GM23248 (cell line): ENCODE data around the gene SV2B. TPM values are rescaled to one million over a fixed set of nuclear protein-coding genes. Genes with fewer than 3 reads are reported as not detected.

ENCODE experiments used
- DNase-seq: peaks from one replicate; pipeline ENCODE4 v3.0.0-alpha.2; 2015
- H2AFZ ChIP-seq: fragments of 200-600 bp; sonication (generic); 2 replicates; pipeline ENCODE4 v1.6.1; 2016; ENCODE audit warnings: antibody characterized with exemption
- H3F3A ChIP-seq: fragments of 200-600 bp; sonication (generic); 2 replicates; pipeline ENCODE4 v1.6.1; 2016; ENCODE audit warnings: mild to moderate bottlenecking, antibody characterized with exemption, mixed run types; ENCODE audit not compliant: insufficient read depth
- H3K27ac ChIP-seq: fragments of 200-600 bp; sonication (generic); 2 replicates; pipeline ENCODE4 v1.5.1; 2016; ENCODE audit warnings: mild to moderate bottlenecking
- H3K27me3 ChIP-seq: fragments of 200-600 bp; sonication (generic); replicated peaks from 2 replicates; pipeline ENCODE4 v1.6.1; 2016; ENCODE audit warnings: mild to moderate bottlenecking; ENCODE audit not compliant: insufficient read depth
- H3K36me3 ChIP-seq: fragments of 200-600 bp; sonication (generic); 2 replicates; pipeline ENCODE4 v1.6.1; 2016; ENCODE audit warnings: low read depth, mild to moderate bottlenecking
- H3K4me1 ChIP-seq: fragments of 200-600 bp; sonication (generic); 2 replicates; pipeline ENCODE4 v1.6.1; 2016; ENCODE audit warnings: mild to moderate bottlenecking; ENCODE audit not compliant: insufficient read depth
- H3K4me2 ChIP-seq: fragments of 200-600 bp; sonication (generic); one replicate; pipeline ENCODE4 v1.6.1; 2016; ENCODE audit warnings: mild to moderate bottlenecking; ENCODE audit not compliant: unreplicated experiment
- H3K4me3 ChIP-seq: fragments of 200-600 bp; sonication (generic); 2 replicates; pipeline ENCODE4 v1.5.1; 2016; ENCODE audit warnings: mild to moderate bottlenecking
- H3K79me2 ChIP-seq: fragments of 200-600 bp; sonication (generic); 2 replicates; pipeline ENCODE4 v1.6.1; 2016; ENCODE audit warnings: mild to moderate bottlenecking; ENCODE audit not compliant: insufficient read depth
- H3K9ac ChIP-seq: fragments of 200-600 bp; sonication (generic); 2 replicates; pipeline ENCODE4 v1.6.1; 2016; ENCODE audit warnings: mild to moderate bottlenecking
- H3K9me2 ChIP-seq: fragments of 200-600 bp; sonication (generic); 2 replicates; pipeline ENCODE4 v1.6.1; 2016; ENCODE audit warnings: mixed run types, mild to moderate bottlenecking, moderate library complexity; ENCODE audit not compliant: insufficient read depth
- H3K9me3 ChIP-seq: fragments of 200-600 bp; sonication (generic); one replicate; pipeline ENCODE4 v1.6.1; 2017; ENCODE audit warnings: low read depth
- H4K20me1 ChIP-seq: fragments of 200-600 bp; sonication (generic); 2 replicates; pipeline ENCODE4 v1.6.0; 2016; ENCODE audit not compliant: insufficient read depth
- EZH2 ChIP-seq: fragments of 200-600 bp; sonication (generic); IDR thresholded peaks from 2 replicates; pipeline ENCODE4 v1.6.1; 2018; ENCODE audit warnings: antibody characterized with exemption, mild to moderate bottlenecking; ENCODE audit not compliant: insufficient read depth, poor library complexity, severe bottlenecking
- EZH2phosphoT487 ChIP-seq: fragments of 200-600 bp; sonication (generic); IDR thresholded peaks from 2 replicates; pipeline ENCODE4 v1.6.1; 2018; ENCODE audit warnings: antibody characterized with exemption, moderate library complexity, mild to moderate bottlenecking, low read depth; ENCODE audit not compliant: insufficient read depth
- WGBS, 2 experiments: methylation state at CpG; one replicate each; pipeline ENCODE4 v1.1.6; 2015 to 2017; ENCODE audit warnings: low lambda C conversion rate in 2 of 2, low coverage in 1 of 2; ENCODE audit errors: missing lambda C conversion rate in 2 of 2; 5-methylcytosine and 5-hydroxymethylcytosine counted together
- in situ Hi-C: fragments of 300-500 bp; cut with MboI; formaldehyde crosslinking; loops from 2 replicates; pipeline ENCODE4 v1.15.0; 2020
- polyA plus RNA-seq: library from polyadenylated mRNA; unstranded; fragments of >200 nt; fragmentation: Nextera tagmentation; extraction: Ambion mirVana; gene quantifications from 2 replicates; pipeline ENCODE4 v1.2.1, GENCODE V29; 2016
- total RNA-seq: library from RNA; depleted of rRNA; stranded (reverse); fragments of >200 nt; shearing (Covaris generic); gene quantifications from 2 replicates; pipeline ENCODE4 v1.2.3, GENCODE V29; 2014

SV2B gene
- total and polyA plus RNA-seq, 2 experiments from 2014 or later = not detected

DNA sequence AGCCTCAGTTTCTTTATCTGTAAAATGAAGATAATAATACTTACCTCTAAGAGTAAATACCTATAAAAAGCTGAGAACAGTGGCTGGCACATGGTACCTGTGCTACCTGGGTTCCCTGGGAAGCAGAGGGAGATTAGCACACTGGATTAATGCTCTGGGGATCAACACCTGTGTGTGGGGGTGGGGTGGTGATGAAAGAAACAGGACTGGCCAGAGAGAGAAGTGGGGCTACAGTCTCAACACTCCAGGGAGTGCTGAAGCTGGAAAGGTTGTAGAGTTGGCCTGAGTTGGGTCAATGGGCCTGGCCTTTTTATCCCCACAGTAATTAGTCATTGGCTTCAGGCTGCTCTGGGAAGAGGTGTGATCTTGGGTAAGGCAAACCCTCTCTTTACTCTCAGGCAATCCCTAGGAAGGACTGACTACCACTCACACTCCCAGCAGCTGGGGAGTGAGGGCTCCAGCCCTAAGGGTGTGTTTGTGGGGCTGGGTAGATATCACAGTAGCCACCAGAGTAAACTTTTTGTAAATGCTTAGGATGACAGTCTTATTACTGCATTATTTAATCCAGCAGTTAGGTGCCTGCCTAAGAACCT lies 102.5 kb downstream of the SV2B start:
- Histone ChIP-seq H4K20me1 (no peaks in the 10 kb centered on the region), H3K27me3 (no peaks in the 10 kb centered on the region), H3K4me2 (no peak overlapping the region), H3K27ac (no peak overlapping the region), H3K4me3 (no peak overlapping the region), H3K4me1 (no peaks in the 10 kb centered on the region), H3F3A (no peaks in the 10 kb centered on the region), H3K36me3 (no peaks in the 10 kb centered on the region), H3K79me2 (no peaks in the 10 kb centered on the region), H3K9ac (no peak overlapping the region), H2AFZ (no peak overlapping the region), H3K9me2 (no peaks in the 10 kb centered on the region), H3K9me3 (no peaks in the 10 kb centered on the region)
- in situ Hi-C loops = no loop called here
- DNase-seq = no peak
- TF ChIP-seq EZH2 (no peak), EZH2phosphoT487 (no peak)

DNA sequence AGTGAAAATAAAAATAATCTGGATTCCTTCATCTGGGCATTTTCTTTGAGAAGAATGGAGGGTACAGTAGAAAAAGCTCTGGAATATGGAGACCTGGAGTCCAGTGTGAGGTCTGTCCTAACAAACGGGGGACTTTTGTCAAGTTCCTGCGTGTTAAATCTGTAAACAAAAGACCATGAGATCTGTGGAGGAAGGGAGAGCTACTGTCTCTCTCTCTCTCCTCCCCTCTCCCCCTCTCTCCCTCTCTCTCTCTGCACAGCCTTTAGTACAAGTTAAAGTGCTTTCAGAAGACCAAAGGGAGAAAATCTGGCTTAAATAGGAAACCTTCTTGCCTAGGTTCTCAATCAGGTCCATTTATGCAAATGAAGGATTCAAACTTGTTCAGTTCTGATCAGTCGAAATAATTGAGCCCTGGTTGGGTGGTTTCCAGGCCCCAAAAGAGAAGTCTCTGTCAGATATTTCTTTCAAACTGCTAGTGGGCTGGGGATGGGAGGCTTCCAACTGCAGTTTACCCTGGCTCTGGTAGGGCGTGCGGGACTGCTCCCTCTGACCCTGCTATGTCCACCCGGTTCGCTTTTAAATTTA lies 103.7 kb downstream of the SV2B start:
- 34 to 40% methylated on average over 7 of the region's 7 CpGs for WGBS, 2 experiments
- in situ Hi-C loops = no loop called here

DNA sequence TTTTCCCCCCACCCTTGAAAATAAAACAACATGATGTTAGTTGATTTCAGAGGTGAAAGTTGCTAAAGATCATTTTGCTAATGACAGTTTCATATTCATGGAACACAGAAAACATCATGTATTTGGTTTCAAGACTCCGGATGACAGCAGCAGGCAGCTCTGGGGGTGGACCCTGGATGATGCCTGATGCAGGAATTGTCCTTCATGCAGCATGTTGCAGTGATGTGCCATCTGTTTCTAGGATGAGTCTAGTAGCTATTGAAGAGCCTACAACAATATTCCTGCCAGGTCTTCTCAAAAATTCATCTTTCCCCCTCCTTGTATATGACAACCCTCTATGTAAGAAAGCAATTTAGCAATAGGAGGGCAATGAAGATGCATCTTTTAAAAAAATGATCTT lies 108.3 kb downstream of the SV2B start:
- H3K79me2 ChIP-seq = no peaks in the 10 kb centered on the region
- TF ChIP-seq EZH2 = no peak
- TF ChIP-seq EZH2phosphoT487 = no peak
- H3K9me3 ChIP-seq = no peaks in the 10 kb centered on the region
- H3K36me3 ChIP-seq = no peaks in the 10 kb centered on the region
- no peak overlapping the region for H2AFZ ChIP-seq
- no peak for DNase-seq
- no peak overlapping the region for H3K9ac ChIP-seq
- no peaks in the 10 kb centered on the region for H3F3A ChIP-seq
- H3K4me1 ChIP-seq = no peaks in the 10 kb centered on the region
- H3K9me2 ChIP-seq = no peaks in the 10 kb centered on the region
- H3K4me3 ChIP-seq = no peak overlapping the region
- no peaks in the 10 kb centered on the region for H4K20me1 ChIP-seq
- no peak overlapping the region for H3K4me2 ChIP-seq
- H3K27me3 ChIP-seq = no peaks in the 10 kb centered on the region
- 9 to 36% methylated on average over 1 of the region's 1 CpG for WGBS, 2 experiments
- no peak overlapping the region for H3K27ac ChIP-seq
- in situ Hi-C loops = no loop called here

More for the DNA sequence above, 103.7 kb downstream of the SV2B start:
- no peak overlapping the region for H3K9ac ChIP-seq
- no peak overlapping the region for H2AFZ ChIP-seq
- H3K36me3 ChIP-seq = no peaks in the 10 kb centered on the region
- no peak for TF ChIP-seq EZH2phosphoT487
- no peak for TF ChIP-seq EZH2
- H3K4me2 ChIP-seq = no peak overlapping the region
- no peaks in the 10 kb centered on the region for H3K9me2 ChIP-seq
- DNase-seq = no peak
- H3K4me1 ChIP-seq = no peaks in the 10 kb centered on the region
- no peak overlapping the region for H3K27ac ChIP-seq
- H3F3A ChIP-seq = no peaks in the 10 kb centered on the region
- no peak overlapping the region for H3K4me3 ChIP-seq
- H3K9me3 ChIP-seq = no peaks in the 10 kb centered on the region
- no peaks in the 10 kb centered on the region for H4K20me1 ChIP-seq
- H3K79me2 ChIP-seq = no peaks in the 10 kb centered on the region
- H3K27me3 ChIP-seq = no peaks in the 10 kb centered on the region

DNA sequence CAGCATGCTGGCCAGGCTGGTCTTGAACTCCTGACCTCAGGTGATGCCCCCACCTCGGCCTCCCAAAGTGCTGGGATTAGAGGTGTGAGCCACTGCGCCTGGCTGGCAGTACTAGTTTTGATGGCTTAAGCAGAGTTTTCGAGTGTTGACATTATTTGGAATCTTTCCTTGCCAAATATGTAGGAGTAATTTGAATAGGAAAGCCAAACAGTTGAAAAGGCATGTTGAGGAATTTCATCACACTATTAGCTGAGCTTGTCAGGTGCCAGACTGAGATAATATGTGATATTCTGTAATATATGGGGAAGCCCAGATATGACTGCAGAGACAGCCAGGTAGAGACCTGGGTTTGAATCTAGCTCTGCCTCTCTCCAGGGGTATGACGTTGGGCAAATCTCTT lies 109.3 kb downstream of the SV2B start:
- 14 to 23% methylated on average over 4 of the region's 4 CpGs for WGBS, 2 experiments
- no peak overlapping the region for H2AFZ ChIP-seq

More for the DNA sequence above, 109.3 kb downstream of the SV2B start:
- Histone ChIP-seq H3K27me3 (no peaks in the 10 kb centered on the region), H3K9me3 (no peaks in the 10 kb centered on the region), H3K27ac (no peak overlapping the region), H3K4me2 (no peak overlapping the region), H3K9ac (no peak overlapping the region), H3K9me2 (no peaks in the 10 kb centered on the region), H3K4me3 (no peak overlapping the region), H3K4me1 (no peaks in the 10 kb centered on the region), H3K79me2 (no peaks in the 10 kb centered on the region), H3K36me3 (no peaks in the 10 kb centered on the region), H3F3A (no peaks in the 10 kb centered on the region), H4K20me1 (no peaks in the 10 kb centered on the region)
- no peak for DNase-seq
- in situ Hi-C loops = no loop called here
- no peak for TF ChIP-seq EZH2phosphoT487
- no peak for TF ChIP-seq EZH2
